Right hindlimb (tissue), 1 donor: Measurements from ENCODE around the gene GATD1.

ENCODE experiments used
- DNase-seq: peaks from one replicate; pipeline ENCODE4 v3.0.0-alpha.2; 2018

The GATD1 gene

DNA sequence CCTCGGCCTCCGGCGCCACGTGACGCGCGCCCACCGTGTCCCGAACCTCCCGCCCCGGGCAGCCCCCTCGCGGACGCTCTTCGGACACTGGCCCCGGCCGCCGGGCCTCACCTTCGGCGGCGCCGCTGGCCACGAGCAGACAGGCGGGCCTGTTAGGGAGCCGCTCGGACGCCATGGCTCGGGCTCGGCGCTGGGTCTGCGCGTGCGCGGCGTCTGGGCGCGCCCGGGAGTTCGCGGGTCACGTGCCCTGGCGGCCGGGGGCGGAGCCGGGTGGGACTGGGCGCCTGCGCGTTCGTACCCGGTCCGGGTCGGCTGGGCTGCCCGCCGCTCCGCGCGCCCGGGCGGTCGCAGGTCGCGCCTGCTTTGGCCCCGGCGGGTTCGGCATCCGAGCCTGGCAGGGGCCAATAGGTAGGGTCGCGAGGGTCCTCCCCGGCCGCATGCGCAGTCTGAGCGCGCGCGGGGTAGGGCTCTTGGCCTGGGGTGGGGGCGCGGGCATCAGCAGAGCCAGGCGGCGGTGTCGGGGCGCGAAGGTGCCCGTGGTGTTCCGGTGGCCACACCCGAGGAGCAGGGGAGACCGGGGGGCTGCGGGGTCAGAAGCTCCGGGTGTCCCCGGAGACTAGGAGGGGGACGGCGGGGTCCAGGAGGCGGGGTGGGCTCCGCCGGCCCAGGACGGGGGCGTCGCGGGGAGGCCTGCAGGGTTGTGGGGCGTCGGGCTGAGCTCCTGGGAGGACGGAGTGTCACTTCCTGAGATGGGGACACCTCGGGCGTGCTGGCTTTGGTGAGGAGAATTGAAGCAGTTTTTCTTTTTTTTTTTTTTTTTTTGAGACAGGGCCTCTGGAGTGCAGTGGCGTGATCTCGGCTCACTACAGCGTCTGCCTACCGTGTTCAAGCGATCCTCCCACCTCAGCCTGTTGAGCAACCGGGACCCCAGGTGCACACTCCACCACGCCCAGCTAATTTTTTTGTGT, at the start of gene GATD1:
Gene GATD1, minus strand, starts transcription at position 200 of the 968 bp plus-strand sequence. Its CDS starts 25 bp downstream, at position 175.
- DNase-seq: peak; percentile 96

DNA sequence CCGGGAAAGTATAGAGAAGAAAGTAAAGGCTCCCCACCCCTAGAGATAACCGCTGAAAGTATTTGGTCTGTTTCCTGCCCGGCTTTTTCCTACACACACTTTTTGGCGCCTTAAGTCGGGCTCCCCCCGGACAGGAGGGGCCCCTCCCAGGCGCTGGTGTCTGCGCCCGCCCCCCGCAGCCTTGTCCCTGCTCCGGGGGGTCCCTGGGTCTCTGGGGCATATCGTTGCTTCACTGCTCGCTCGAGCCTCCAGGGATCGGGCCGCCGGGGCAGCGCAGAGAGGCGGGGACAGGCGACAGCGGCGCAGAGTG, 49.5 kb upstream of the GATD1 start:
- DNase-seq: no peak

- DNase-seq: no peak
These were observed 48.9 kb upstream of the GATD1 start for GRCh38 chr11:826227-826621.

GRCh38 chr11:825366-826226, 48.3 kb upstream of the GATD1 start:
- no peak for DNase-seq

DNA sequence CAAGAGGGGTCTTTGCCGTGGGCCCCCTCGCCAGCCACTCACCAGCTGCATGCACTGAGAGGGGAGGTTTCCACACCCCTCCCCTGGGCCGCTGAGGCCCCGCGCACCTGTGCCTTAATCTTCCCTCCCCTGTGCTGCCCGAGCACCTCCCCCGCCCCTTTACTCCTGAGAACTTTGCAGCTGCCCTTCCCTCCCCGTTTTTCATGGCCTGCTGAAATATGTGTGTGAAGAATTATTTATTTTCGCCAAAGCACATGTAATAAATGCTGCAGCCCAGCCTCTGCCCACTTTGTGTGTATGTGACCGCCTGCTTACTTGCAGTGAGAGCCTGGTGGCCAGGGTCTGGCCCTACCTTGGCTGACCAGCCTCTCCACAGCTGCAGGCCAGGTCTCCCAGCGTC, 47.7 kb upstream of the GATD1 start:
- DNase-seq: no peak

GRCh38 chr11:824292-824880, 47.1 kb upstream of the GATD1 start:
- DNase-seq: peak; percentile 82

DNA sequence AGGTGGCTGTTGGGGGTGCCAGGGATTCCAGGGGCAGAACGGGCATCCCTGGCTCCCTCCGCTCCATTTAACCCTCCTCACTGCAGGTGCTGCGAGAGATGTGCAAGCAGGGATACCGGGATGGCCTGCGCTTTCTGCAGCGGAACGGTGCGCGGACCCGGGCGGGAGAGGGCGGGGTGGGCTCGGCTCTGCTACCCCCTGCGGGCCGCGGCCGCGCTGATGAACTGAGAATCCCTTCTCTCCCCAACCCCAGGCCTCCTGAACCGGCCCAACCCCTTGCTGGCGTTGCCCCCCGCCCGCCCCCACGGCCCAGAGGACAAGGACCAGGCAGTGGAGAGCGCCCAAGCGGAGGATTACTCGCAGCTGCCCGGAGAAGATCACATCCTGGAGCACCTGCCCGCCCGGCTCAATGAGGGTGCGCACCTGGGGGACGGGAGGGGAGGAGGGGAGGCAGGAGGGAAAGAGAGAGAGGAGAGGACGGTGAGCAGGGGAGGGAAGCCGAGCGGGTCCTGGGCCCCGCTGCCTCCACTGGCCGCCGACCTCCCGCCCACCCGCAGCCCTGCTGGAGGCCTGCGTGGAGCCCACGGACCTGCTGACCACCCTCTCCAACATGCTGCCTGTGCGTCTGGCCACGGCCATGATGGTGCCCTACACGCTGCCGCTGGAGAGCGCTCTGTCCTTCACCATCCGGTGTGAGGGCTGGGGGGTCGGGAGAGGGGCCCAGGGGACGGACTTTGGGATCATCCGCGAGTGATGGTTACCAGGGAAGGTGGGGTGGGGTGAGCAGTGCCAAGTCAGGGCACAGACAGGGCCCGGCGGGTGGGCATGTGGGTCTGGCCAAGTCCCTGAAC, 46.4 kb upstream of the GATD1 start:
- no peak for DNase-seq

GRCh38 chr11:821512-822371, 44.5 kb upstream of the GATD1 start:
- no peak for DNase-seq

GRCh38 chr11:820655-821511, 43.6 kb upstream of the GATD1 start:
- DNase-seq: no peak

DNA sequence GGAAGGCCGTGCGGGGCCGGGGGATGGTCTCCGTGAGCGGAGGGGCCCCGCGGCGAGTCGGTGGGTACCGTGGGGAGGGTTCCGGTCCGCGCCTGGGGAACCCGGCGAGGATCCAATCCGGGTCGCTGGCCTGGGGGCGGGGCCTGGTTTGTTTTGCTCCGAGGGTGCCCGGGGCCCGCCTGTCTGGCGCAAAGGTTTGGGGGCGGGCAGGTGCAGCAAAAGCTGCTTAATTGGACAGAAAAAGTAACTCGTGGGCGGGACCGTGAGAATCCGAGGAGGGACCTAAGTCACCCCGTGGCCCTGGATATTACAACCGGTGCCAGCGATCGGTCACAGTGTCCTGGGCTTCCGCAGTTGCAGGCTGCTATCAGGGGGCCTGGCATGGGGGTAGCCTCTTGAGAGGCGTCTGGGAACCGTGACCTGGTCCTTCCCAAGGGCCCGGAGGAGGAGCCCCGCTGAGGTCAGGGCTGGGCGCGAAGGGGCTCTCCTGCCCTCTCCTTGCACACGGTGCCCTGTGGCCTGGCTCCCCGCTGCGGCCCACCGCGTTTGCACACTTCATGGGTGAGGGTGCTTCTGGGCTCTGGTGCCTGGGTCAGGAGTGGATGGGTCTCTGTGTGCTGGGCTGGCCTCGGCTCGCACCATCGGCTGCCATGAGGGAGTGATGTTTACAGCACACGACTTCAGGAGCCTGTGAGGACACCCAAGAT, 42.8 kb upstream of the GATD1 start:
- peak; percentile 73 for DNase-seq

- DNase-seq: peak; percentile 92
These were observed 42.0 kb upstream of the GATD1 start for GRCh38 chr11:819129-819931.

GRCh38 chr11:818396-819128, 41.3 kb upstream of the GATD1 start, which contains the start of gene PNPLA2:
Gene PNPLA2 (plus strand): TSS chr11:818914. CDS start chr11:819719, 805 bp downstream.
- no peak for DNase-seq

- DNase-seq: no peak
These were observed 39.1 kb upstream of the GATD1 start for GRCh38 chr11:816433-816779.

DNA sequence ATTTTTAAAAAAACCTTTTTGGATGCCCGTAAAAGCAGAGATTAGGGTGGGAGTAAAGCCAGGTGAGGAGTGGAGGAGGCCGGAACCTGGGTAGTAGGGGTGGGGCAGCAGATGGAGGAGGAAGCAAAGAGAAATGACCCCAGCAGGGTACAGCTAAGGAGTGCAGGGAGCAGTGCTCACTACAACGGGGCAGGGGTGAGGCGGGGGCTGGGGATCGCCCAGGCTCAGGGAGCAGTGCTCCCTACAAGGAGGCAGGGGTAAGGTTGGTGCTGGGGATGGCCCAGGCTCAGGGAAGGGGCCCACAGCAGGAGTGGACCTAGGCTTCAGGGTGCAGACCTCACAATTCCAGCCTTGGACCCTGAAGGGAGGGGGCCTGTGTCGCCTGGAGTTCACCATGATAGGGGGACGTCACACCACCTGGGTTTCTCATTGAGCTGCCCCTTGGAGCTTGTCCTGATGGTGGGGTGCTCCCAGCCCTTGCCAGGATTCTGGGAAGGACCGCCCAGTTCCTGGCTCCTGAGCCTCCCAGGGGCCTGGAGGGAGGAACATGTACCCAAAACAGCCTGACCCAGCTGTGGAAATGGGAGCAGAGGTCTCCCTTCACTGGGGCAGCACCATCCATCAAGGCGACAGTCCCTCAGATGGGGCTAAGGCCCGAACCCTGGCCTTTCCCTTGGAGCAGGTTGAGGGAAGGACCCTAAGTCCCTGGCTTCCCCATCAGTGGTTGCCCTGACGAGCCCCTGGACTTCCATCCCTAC, 38.6 kb upstream of the GATD1 start:
- DNase-seq: no peak

GRCh38 chr11:813456-814096, 36.3 kb upstream of the GATD1 start:
- DNase-seq: no peak

- DNase-seq: no peak
These were observed 35.8 kb upstream of the GATD1 start for GRCh38 chr11:813072-813455.

- no peak for DNase-seq
These were observed 35.1 kb upstream of the GATD1 start for GRCh38 chr11:812390-812789.
